WTC11 (cell line): Measurements from ENCODE around the gene LRRC34. TPM values are rescaled to one million over a fixed set of nuclear protein-coding genes. Genes with fewer than 3 reads are reported as not detected.

Experiments used
- ATAC-seq: fragments of 200-7000 bp; cut with Tn5 transposase; 2 replicates; pipeline ENCODE4 v1.10.0; 2021; ENCODE audit warnings: mild to moderate bottlenecking, moderate library complexity
- CTCF ChIA-PET: fragments of 300-600 bp; sonication (Branson Sonifier 250); formaldehyde crosslinking; loops from one replicate; lab custom pipeline; 2021; ENCODE audit warnings: antibody characterized with exemption; lab: Charles Lee
- POLR2A ChIA-PET: fragments of 350-600 bp; sonication (Branson Sonifier 250); formaldehyde crosslinking; loops from one replicate; lab custom pipeline; 2021; ENCODE audit warnings: antibody characterized with exemption; lab: Charles Lee
- DNase-seq: peaks from one replicate; pipeline ENCODE4 v3.0.0; 2021; ENCODE audit warnings: low spot score
- H3K27ac Mint-ChIP-seq: 2 replicates; pipeline ENCODE4 v1.8.0; 2021; ENCODE audit warnings: mixed read lengths
- H3K27me3 Mint-ChIP-seq: 2 replicates; pipeline ENCODE4 v1.8.0; 2021; ENCODE audit warnings: low read depth, mild to moderate bottlenecking, moderate library complexity, mixed read lengths
- H3K36me3 Mint-ChIP-seq: 2 replicates; pipeline ENCODE4 v1.8.0; 2021; ENCODE audit warnings: mixed read lengths
- H3K4me1 Mint-ChIP-seq: 2 replicates; pipeline ENCODE4 v1.8.0; 2022; ENCODE audit warnings: mixed read lengths
- H3K4me3 Mint-ChIP-seq: 2 replicates; pipeline ENCODE4 v1.8.0; 2021; ENCODE audit warnings: mild to moderate bottlenecking, moderate library complexity, mixed read lengths
- H3K9me3 Mint-ChIP-seq: 2 replicates; pipeline ENCODE4 v1.8.0; 2021; ENCODE audit warnings: mixed read lengths
- ELF4 ChIP-seq: sonication (generic); formaldehyde crosslinking; IDR thresholded peaks from 2 replicates; pipeline ENCODE4 v1.8.1; 2022; ENCODE audit warnings: low read depth, mild to moderate bottlenecking, moderate library complexity, missing genetic modification reagents
- ESRRA ChIP-seq: sonication (generic); formaldehyde crosslinking; IDR thresholded peaks from 2 replicates; pipeline ENCODE4 v1.8.1; 2022; ENCODE audit warnings: mild to moderate bottlenecking, missing genetic modification reagents, borderline replicate concordance
- FOXK1 ChIP-seq: sonication (generic); formaldehyde crosslinking; IDR thresholded peaks from 2 replicates; pipeline ENCODE4 v1.8.0; 2022; ENCODE audit warnings: mild to moderate bottlenecking, moderate library complexity, missing genetic modification reagents
- GABPB1 ChIP-seq: sonication (generic); formaldehyde crosslinking; IDR thresholded peaks from 2 replicates; pipeline ENCODE4 v1.8.1; 2023; ENCODE audit warnings: mild to moderate bottlenecking, missing genetic modification reagents
- HMGA2 ChIP-seq: fragments of 250-450 bp; sonication (Bioruptor Pico); IDR thresholded peaks from 2 replicates; pipeline ENCODE4 v1.4.0; 2021; ENCODE audit warnings: mild to moderate bottlenecking, moderate library complexity
- IRF2 ChIP-seq: sonication (generic); formaldehyde crosslinking; IDR thresholded peaks from 2 replicates; pipeline ENCODE4 v1.8.0; 2022; ENCODE audit warnings: low read depth, missing genetic modification reagents, borderline replicate concordance
- NR1H2 ChIP-seq: sonication (generic); formaldehyde crosslinking; IDR thresholded peaks from 2 replicates; pipeline ENCODE4 v1.9.0; 2021; ENCODE audit warnings: mild to moderate bottlenecking, moderate library complexity, missing genetic modification reagents
- RELA ChIP-seq: sonication (generic); formaldehyde crosslinking; IDR thresholded peaks from 2 replicates; pipeline ENCODE4 v1.8.1; 2022; ENCODE audit warnings: missing genetic modification reagents, mild to moderate bottlenecking, borderline replicate concordance
- SMAD3 ChIP-seq: sonication (generic); formaldehyde crosslinking; IDR thresholded peaks from 2 replicates; pipeline ENCODE4 v1.8.0; 2022; ENCODE audit warnings: missing genetic modification reagents, mild to moderate bottlenecking, borderline replicate concordance
- ZNF138 ChIP-seq: sonication (generic); formaldehyde crosslinking; conservative IDR thresholded peaks from 2 replicates; pipeline ENCODE4 v1.8.1; 2022; ENCODE audit warnings: mild to moderate bottlenecking, moderate library complexity, missing genetic modification reagents
- ZNF232 ChIP-seq: sonication (generic); formaldehyde crosslinking; IDR thresholded peaks from 2 replicates; pipeline ENCODE4 v1.8.0; 2022; ENCODE audit warnings: mild to moderate bottlenecking, missing genetic modification reagents
- ZNF396 ChIP-seq: fragments of 250-450 bp; sonication (Bioruptor Pico); IDR thresholded peaks from 2 replicates; pipeline ENCODE4 v1.8.0; 2021; ENCODE audit warnings: mild to moderate bottlenecking, moderate library complexity, borderline replicate concordance
- ZNF416 ChIP-seq: fragments of 250-450 bp; sonication (Bioruptor Pico); IDR thresholded peaks from 2 replicates; pipeline ENCODE4 v1.9.0; 2021; ENCODE audit warnings: mild to moderate bottlenecking, inconsistent platforms
- ZNF671 ChIP-seq: fragments of 250-450 bp; sonication (Bioruptor Pico); IDR thresholded peaks from 2 replicates; pipeline ENCODE4 v1.8.0; 2021; ENCODE audit warnings: mild to moderate bottlenecking
- total RNA-seq: library from RNA; stranded (reverse); gene quantifications from 3 replicates; pipeline ENCODE4 v1.2.3, GENCODE V29; 2021
- TF ChIP-seq, protein P1 (sequence below): sonication (generic); formaldehyde crosslinking; IDR thresholded peaks from 2 replicates; pipeline ENCODE4 v1.8.0; 2022; ENCODE audit warnings: missing genetic modification reagents
- TF ChIP-seq, protein P2 (sequence below): fragments of 250-450 bp; sonication (Bioruptor Pico); IDR thresholded peaks from 2 replicates; pipeline ENCODE4 v1.9.0; 2021; ENCODE audit warnings: mild to moderate bottlenecking
- TF ChIP-seq, protein P3 (sequence below): fragments of 250-450 bp; sonication (Bioruptor Pico); IDR thresholded peaks from 2 replicates; pipeline ENCODE4 v1.8.0; 2021; ENCODE audit warnings: mild to moderate bottlenecking
- TF ChIP-seq, protein P4 (sequence below): sonication (generic); formaldehyde crosslinking; IDR thresholded peaks from 2 replicates; pipeline ENCODE4 v1.8.0; 2022; ENCODE audit warnings: mild to moderate bottlenecking, missing genetic modification reagents
- TF ChIP-seq, protein P5 (sequence below): sonication (generic); formaldehyde crosslinking; IDR thresholded peaks from 2 replicates; pipeline ENCODE4 v1.8.1; 2023; ENCODE audit warnings: mild to moderate bottlenecking, missing genetic modification reagents, borderline replicate concordance
- TF ChIP-seq, protein P6 (sequence below): sonication (generic); formaldehyde crosslinking; IDR thresholded peaks from 2 replicates; pipeline ENCODE4 v1.8.1; 2022; ENCODE audit warnings: mild to moderate bottlenecking, missing genetic modification reagents, moderate library complexity, borderline replicate concordance

Gene LRRC34
- total RNA-seq, 1 experiment from 2014 or later = 8.3 TPM

DNA sequence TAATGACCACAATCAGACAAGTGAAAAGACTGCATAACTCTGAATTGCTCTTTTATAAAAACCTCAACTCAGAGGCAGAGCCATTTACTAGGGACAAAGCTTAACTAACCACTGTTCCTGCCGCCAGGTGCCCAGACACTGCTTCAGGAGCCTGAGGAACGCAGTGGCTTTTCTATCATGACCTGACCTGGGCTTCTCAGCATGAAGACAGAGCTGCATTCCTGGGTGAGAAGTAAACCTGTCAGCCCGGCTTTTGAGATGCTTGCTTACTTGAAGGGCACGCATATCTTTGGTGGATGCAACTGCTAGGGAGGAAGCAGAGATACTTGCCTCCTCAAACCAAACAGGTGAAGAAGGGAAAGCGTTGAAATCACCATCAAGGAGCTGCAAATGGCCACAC lies 49.2 kb upstream of the LRRC34 start (continued):
- TF ChIP-seq, protein P1, sequence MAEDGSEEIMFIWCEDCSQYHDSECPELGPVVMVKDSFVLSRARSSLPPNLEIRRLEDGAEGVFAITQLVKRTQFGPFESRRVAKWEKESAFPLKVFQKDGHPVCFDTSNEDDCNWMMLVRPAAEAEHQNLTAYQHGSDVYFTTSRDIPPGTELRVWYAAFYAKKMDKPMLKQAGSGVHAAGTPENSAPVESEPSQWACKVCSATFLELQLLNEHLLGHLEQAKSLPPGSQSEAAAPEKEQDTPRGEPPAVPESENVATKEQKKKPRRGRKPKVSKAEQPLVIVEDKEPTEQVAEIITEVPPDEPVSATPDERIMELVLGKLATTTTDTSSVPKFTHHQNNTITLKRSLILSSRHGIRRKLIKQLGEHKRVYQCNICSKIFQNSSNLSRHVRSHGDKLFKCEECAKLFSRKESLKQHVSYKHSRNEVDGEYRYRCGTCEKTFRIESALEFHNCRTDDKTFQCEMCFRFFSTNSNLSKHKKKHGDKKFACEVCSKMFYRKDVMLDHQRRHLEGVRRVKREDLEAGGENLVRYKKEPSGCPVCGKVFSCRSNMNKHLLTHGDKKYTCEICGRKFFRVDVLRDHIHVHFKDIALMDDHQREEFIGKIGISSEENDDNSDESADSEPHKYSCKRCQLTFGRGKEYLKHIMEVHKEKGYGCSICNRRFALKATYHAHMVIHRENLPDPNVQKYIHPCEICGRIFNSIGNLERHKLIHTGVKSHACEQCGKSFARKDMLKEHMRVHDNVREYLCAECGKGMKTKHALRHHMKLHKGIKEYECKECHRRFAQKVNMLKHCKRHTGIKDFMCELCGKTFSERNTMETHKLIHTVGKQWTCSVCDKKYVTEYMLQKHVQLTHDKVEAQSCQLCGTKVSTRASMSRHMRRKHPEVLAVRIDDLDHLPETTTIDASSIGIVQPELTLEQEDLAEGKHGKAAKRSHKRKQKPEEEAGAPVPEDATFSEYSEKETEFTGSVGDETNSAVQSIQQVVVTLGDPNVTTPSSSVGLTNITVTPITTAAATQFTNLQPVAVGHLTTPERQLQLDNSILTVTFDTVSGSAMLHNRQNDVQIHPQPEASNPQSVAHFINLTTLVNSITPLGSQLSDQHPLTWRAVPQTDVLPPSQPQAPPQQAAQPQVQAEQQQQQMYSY (CRISPR knock-in tag) = no peak
- no peak for TF ChIP-seq IRF2 (CRISPR knock-in tag)
- TF ChIP-seq, all 79 proteins: peak for 0

DNA sequence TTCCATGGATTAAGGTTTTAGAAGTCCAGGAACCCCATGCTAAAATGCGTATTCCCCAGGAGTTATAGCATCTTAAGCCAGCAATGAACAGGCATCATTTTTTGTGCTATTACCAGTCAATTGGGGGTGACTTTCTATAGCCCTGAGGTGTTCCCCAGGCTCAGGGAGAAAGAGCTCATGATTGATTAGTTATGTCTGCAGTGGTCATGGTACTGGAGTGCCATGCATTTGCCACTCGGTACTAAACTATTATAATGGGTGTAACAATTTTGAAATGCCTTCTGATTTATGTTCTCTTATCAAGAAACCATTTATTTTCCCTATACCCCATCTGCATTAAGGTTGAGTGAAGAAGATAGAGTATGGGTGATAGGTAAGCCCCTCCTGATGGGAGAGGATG lies 45.1 kb upstream of the LRRC34 start:
- Mint-ChIP-seq H3K27me3 (no peaks in the 10 kb centered on the region), H3K4me3 (no peak overlapping the region), H3K36me3 (no peaks in the 10 kb centered on the region), H3K27ac (no peak overlapping the region), H3K4me1 (peaks cover 9% of the 10 kb centered on the region), H3K9me3 (no peaks in the 10 kb centered on the region)
- TF ChIP-seq, protein P2, sequence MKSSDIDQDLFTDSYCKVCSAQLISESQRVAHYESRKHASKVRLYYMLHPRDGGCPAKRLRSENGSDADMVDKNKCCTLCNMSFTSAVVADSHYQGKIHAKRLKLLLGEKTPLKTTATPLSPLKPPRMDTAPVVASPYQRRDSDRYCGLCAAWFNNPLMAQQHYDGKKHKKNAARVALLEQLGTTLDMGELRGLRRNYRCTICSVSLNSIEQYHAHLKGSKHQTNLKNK (CRISPR knock-in tag) = no peak
- no peak for TF ChIP-seq SMAD3
- TF ChIP-seq ELF4 = no peak
- no peak for TF ChIP-seq ZNF416
- no peak for TF ChIP-seq ZNF232 (CRISPR knock-in tag)
- no peak for TF ChIP-seq ZNF396 (CRISPR knock-in tag)
- TF ChIP-seq, protein P3, sequence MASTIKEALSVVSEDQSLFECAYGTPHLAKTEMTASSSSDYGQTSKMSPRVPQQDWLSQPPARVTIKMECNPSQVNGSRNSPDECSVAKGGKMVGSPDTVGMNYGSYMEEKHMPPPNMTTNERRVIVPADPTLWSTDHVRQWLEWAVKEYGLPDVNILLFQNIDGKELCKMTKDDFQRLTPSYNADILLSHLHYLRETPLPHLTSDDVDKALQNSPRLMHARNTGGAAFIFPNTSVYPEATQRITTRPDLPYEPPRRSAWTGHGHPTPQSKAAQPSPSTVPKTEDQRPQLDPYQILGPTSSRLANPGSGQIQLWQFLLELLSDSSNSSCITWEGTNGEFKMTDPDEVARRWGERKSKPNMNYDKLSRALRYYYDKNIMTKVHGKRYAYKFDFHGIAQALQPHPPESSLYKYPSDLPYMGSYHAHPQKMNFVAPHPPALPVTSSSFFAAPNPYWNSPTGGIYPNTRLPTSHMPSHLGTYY (CRISPR knock-in tag) = no peak
- TF ChIP-seq, protein P4, sequence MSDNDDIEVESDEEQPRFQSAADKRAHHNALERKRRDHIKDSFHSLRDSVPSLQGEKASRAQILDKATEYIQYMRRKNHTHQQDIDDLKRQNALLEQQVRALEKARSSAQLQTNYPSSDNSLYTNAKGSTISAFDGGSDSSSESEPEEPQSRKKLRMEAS = no peak
- no peak for TF ChIP-seq RELA (CRISPR knock-in tag)
- TF ChIP-seq, protein P5, sequence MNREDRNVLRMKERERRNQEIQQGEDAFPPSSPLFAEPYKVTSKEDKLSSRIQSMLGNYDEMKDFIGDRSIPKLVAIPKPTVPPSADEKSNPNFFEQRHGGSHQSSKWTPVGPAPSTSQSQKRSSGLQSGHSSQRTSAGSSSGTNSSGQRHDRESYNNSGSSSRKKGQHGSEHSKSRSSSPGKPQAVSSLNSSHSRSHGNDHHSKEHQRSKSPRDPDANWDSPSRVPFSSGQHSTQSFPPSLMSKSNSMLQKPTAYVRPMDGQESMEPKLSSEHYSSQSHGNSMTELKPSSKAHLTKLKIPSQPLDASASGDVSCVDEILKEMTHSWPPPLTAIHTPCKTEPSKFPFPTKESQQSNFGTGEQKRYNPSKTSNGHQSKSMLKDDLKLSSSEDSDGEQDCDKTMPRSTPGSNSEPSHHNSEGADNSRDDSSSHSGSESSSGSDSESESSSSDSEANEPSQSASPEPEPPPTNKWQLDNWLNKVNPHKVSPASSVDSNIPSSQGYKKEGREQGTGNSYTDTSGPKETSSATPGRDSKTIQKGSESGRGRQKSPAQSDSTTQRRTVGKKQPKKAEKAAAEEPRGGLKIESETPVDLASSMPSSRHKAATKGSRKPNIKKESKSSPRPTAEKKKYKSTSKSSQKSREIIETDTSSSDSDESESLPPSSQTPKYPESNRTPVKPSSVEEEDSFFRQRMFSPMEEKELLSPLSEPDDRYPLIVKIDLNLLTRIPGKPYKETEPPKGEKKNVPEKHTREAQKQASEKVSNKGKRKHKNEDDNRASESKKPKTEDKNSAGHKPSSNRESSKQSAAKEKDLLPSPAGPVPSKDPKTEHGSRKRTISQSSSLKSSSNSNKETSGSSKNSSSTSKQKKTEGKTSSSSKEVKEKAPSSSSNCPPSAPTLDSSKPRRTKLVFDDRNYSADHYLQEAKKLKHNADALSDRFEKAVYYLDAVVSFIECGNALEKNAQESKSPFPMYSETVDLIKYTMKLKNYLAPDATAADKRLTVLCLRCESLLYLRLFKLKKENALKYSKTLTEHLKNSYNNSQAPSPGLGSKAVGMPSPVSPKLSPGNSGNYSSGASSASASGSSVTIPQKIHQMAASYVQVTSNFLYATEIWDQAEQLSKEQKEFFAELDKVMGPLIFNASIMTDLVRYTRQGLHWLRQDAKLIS (CRISPR knock-in tag) = no peak
- TF ChIP-seq ZNF138 (CRISPR knock-in tag) = no peak
- TF ChIP-seq NR1H2 (CRISPR knock-in tag) = no peak
- TF ChIP-seq HMGA2 (CRISPR knock-in tag) = no peak
- POLR2A ChIA-PET = no interaction called here
- CTCF ChIA-PET = interaction anchor here (0.5 kb wide), 1 partner anchor 9 kb away, joined by 3 read pairs; no protein-coding TSS in a partner anchor
- ATAC-seq (no peak), DNase-seq (no peak)

DNA sequence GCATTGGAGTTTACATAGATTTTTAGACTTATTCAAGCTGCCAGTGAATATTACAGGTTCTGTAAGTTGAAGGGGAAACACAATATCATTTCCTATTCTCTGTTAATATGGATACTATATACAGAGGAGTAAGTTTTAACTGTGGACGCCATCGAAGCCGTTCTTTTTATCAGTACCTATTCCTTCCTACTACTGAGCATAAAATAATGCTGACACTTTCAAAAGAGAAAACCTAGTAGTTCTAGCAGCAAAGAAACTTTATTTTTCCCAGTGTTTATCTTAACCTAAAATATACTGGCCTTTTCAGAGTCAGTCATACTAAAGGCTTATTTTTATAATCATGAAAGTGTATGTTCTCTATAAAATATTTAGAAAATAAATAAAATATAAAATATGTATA lies 42.8 kb upstream of the LRRC34 start:
- Mint-ChIP-seq H3K27me3 (no peaks in the 10 kb centered on the region), H3K36me3 (no peaks in the 10 kb centered on the region), H3K4me1 (no peaks in the 10 kb centered on the region)
- ChIA-PET CTCF (no interaction called here), POLR2A (no interaction called here)
- no peak for DNase-seq
- TF ChIP-seq RELA (CRISPR knock-in tag) (no peak), ESRRA (CRISPR knock-in tag) (no peak), FOXK1 (CRISPR knock-in tag) (no peak), GABPB1 (CRISPR knock-in tag) (no peak), ZNF671 (CRISPR knock-in tag) (no peak)
- TF ChIP-seq, protein P6, sequence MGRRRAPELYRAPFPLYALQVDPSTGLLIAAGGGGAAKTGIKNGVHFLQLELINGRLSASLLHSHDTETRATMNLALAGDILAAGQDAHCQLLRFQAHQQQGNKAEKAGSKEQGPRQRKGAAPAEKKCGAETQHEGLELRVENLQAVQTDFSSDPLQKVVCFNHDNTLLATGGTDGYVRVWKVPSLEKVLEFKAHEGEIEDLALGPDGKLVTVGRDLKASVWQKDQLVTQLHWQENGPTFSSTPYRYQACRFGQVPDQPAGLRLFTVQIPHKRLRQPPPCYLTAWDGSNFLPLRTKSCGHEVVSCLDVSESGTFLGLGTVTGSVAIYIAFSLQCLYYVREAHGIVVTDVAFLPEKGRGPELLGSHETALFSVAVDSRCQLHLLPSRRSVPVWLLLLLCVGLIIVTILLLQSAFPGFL (CRISPR knock-in tag) = no peak
- TF ChIP-seq, all 79 proteins: peak for 0
- Mint-ChIP-seq H3K4me3 (no peak overlapping the region), H3K27ac (no peak overlapping the region), H3K9me3 (no peaks in the 10 kb centered on the region)
- ATAC-seq = no peak
